Subcutaneous adipose tissue (tissue), 4 donors: ENCODE data around the gene SEMA7A. TPM values are rescaled to one million over a fixed set of nuclear protein-coding genes. Genes with fewer than 3 reads are reported as not detected.

Experiments
- total RNA-seq, 4 donors: library from RNA; depleted of rRNA; stranded (reverse); fragments of >200 nt; gene quantifications; one replicate each; pipeline ENCODE4 v1.1.0, GENCODE V29; 2016
- TF ChIP-seq, protein P1 (sequence below): fragments of 450-650 bp; IDR thresholded peaks from one replicate; pipeline ENCODE4 v1.5.1; 2016; ENCODE audit warnings: low read depth, mild to moderate bottlenecking, control low read depth, antibody characterized with exemption, moderate library complexity

Gene SEMA7A
- total RNA-seq, 4 donors from 2014 or later, result 0.38 to 2.4 (median 0.74) TPM

DNA sequence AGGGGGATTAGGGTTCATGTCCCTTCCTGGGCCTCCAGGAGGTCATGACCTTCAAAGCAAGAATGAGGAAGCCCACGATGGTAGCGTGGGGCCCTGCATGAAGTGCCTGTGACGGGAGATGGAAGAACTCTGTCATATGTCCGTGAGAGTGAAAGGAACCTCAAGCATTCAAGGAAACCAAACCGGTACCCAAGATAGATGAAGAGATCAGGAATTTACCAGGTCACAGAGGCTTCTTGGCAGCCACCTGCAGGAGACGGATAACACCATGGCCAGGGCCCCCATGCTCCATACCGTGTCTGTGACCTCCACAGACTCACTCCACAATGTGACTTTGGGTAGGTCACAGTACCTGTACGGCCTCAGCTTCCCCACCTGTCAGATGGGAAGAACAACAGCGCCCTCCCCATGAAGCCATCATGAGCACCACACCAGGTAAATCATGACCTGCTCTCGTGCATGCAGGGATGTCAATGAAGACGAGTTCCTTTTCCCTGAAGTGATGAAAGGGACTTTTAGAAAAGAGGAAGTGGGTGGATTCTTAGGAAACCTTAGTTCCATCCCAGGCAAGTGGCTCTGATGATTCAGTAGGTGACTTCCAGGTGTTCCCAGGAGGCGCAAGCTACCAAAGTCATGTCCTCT lies 43.0 kb downstream of the SEMA7A start:
- TF ChIP-seq, protein P1, sequence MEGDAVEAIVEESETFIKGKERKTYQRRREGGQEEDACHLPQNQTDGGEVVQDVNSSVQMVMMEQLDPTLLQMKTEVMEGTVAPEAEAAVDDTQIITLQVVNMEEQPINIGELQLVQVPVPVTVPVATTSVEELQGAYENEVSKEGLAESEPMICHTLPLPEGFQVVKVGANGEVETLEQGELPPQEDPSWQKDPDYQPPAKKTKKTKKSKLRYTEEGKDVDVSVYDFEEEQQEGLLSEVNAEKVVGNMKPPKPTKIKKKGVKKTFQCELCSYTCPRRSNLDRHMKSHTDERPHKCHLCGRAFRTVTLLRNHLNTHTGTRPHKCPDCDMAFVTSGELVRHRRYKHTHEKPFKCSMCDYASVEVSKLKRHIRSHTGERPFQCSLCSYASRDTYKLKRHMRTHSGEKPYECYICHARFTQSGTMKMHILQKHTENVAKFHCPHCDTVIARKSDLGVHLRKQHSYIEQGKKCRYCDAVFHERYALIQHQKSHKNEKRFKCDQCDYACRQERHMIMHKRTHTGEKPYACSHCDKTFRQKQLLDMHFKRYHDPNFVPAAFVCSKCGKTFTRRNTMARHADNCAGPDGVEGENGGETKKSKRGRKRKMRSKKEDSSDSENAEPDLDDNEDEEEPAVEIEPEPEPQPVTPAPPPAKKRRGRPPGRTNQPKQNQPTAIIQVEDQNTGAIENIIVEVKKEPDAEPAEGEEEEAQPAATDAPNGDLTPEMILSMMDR, result no peak

DNA sequence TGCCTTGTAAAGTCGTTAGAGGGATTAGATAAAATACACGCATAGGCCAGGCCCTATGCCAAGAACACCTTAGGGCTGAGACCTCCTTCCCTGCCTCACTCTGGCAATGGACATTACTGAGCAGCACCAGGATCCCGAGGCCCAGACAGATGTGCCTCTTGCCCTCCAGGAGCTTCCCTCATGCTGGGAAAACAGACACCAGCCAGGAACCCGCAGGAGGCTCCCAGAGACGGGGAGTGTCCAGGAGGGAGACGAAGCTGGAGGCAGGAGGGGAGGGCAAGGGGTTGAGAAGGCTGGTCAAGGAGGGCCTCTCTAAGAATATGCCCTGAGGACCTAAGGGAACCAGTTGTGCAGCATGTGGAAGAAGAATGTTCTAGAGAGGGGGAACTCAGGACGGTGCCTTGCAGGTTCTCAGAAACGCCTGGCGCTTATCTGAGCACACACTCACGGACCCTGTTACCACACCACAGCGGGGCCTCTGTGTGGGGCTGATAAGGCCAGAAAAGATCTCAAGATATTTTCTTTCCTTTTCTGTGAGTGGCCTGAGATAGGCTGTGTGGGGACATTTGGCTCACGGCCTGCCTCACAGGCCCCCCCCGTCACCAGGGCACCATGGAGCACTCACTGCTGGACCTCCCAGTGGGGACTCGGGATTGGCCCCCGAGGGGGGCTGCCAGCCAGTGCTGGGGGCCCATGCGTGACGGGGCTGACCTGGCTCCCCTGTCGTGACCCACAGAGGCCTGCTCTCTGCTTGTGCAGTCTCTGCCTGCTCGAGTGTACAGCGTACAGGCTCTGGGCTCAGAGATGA lies 44.3 kb downstream of the SEMA7A start:
- TF ChIP-seq, protein P1, result no peak

DNA sequence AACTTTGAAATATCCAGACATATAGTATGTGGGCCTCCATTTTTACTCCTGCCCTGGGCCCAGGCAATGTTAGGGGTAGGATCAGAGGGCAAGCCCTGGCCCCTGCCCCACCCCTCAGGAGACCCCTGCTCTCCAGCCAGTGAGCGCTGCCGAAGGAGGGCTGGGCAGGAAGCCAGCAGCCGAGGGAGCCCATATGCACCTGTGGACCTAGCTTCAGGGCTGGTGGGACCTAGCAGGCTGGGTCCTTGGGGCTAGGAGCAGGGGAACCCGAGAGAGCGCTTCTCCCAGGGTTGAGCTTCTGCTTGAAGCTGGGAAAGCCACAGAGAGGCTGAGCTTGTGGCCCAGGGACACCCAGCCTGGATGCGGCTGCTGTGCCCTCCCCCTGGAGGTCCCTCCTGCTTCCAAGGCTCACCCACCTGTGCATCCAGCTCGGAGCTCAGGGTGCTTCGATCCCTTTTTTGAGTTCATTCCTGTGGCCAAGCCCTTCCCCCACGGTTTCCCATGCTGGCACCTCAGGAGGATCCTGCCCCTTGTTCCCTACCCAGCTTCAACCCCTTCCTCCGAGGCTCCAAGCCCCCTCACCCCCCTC lies 45.3 kb downstream of the SEMA7A start:
- TF ChIP-seq, protein P1, result no peak

DNA sequence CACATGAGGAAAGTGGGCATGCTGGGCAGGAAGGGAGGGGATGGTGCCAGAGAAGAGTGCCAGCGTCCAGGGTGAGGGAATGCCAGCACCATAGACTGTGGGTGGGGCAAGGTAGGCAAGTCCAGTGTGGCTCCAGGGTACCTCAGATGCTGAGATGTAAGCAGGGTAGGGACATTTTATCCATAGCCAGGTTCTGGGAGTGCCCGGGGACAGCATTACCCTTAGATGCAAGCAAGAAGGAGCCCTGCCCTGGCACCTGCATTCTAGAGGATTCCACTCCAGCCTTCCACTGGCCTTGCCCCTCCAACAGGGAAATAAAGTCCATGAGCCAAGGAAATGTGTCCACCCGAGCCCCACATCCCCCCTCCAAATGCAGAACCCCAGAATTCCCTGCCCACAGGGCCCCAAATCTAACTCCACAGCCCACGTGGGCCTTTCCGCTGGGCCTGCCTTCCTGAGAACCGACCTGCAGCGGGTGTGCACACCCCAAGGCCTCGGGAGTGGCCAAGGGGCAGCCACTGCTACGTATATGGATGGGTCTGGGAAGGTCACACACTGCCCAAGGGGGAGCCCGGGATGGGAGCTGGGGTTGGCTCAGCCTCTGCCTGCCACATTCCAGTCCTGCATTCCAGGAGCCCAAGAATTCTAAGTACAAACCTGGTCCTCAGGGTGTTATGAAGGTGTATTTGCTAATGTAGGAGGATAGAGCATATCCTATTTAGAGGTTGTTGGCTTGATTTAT lies 46.0 kb downstream of the SEMA7A start:
- TF ChIP-seq, protein P1, result no peak

DNA sequence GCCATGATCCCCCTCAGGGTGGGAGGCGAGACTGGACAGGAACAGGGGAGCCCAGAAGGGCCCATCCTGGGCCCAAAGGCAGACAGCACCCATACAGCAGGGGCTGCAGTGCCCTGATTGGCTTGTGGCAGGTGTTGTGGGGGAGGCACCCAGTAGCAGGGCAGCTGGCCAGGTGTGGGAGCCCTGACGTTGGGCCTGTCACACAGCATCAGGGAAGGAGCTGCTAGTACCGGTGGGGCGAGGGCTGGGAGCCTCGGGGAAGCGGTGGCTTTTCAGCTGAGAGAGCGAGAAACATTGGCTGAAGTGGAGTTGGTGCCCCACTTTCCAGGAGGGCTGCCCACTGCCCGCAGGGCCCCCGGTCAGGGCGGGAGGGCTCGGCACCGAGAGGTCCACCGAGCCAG lies 46.6 kb downstream of the SEMA7A start:
- TF ChIP-seq, protein P1, result no peak

DNA sequence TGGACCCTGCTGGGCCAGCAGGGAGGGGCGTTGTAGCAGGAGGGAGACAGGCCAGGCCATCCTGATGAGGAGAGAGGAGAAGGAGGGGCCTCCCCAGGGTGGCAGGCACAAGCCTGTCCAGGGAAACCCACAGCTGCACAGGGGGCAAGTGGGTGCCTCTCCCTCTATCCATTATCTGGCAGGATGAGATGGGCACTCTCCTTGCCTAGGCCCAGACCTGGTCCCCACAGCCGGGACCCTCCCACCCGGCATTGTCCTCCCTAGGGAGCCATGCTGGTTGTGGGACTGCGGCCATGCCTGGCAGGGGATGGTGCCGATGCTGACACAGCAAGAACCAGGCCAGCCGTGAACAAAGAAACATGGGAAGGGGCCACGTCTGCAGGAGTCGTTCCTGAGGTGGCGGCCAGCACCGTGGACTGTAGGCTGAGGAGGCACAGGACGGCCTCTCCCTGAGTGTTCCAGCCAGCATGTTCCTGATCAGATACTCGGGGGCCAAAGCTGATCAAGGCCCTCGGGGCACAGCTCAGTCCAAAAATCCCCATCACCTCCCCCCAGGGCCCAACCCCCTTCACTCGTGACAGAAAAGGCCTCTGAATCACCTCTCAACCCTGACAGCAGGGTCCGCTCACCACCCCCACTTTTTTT lies 47.1 kb downstream of the SEMA7A start:
- TF ChIP-seq, protein P1, result no peak
